ENCODE data around the gene SLCO6A1.

The SLCO6A1 gene

DNA sequence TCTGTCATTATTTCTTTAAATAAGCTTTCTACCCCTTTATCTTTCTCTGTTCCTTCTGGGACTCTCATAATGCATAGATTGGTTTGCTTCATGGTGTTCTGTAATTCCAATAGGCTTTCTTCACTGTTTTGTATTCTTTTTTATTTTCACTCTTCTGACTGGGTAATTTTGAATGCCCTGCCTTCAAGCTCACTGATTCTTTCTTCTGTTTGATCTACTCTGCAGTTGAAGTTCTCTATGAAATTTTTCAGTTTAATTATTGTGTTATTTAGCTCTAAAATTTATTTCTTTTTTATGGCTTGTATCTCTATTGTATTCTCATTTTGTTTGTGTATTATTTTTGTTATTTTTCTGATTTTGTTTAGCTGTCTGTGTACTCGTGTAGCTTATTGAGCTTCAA is 113.4 kb downstream of the SLCO6A1 start:
- Histone ChIP-seq H3K9me3 (ENCODE audit: control insufficient read depth, low read length) (peaks cover 3% of the 10 kb centered on the region), H3K27ac (no peak overlapping the region), H3K4me2 (ENCODE audit: low read length) (no peak overlapping the region), H3K79me2 (no peaks in the 10 kb centered on the region), H3K27me3 (ENCODE audit: control insufficient read depth, insufficient read depth, low read length) (no peaks in the 10 kb centered on the region), H3K36me3 (ENCODE audit: control insufficient read depth, insufficient read depth, low read length) (no peaks in the 10 kb centered on the region), H2AFZ (no peak overlapping the region), H3K9ac (no peak overlapping the region), H3K4me3 (ENCODE audit: low read depth, low read length) (no peak overlapping the region), H3K4me1 (no peaks in the 10 kb centered on the region)
- TF ChIP-seq CTCF (IDR thresholded peaks at IDR 0.05), result no peak

GRCh38 chr5:102380174-102380573 is 118.6 kb downstream of the SLCO6A1 start:
- Histone ChIP-seq H3K79me2 (no peaks in the 10 kb centered on the region), H3K27me3 (ENCODE audit: control insufficient read depth, insufficient read depth, low read length) (no peaks in the 10 kb centered on the region), H3K9me3 (ENCODE audit: control insufficient read depth, low read length) (peaks cover 3% of the 10 kb centered on the region), H3K9ac (no peak overlapping the region), H3K36me3 (ENCODE audit: control insufficient read depth, insufficient read depth, low read length) (no peaks in the 10 kb centered on the region), H3K4me2 (ENCODE audit: low read length) (no peak overlapping the region), H3K4me3 (ENCODE audit: low read depth, low read length) (no peak overlapping the region), H2AFZ (no peak overlapping the region), H3K27ac (no peak overlapping the region), H3K4me1 (no peaks in the 10 kb centered on the region)
- no peak for TF ChIP-seq CTCF (IDR thresholded peaks at IDR 0.05)

DNA sequence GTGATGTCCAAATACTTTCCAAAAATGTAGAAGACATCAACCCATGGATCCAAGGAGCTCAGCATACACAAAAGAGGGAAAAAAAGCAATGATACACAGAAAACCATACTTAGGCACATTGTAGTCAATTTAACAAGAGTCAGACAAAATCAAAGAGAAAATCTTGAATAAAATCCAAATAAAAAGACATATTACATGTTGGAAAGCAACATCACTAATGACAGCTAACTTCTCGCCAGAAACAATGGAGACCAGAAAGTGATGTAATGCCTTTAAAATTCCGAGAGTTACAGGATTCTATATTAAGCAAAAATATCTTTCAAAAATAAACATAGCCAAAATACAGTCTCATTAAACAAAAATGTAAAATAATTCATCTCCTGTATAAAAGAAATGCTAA is 122.9 kb downstream of the SLCO6A1 start:
- TF ChIP-seq CTCF (IDR thresholded peaks at IDR 0.05), result no peak

GRCh38 chr5:102375272-102375671 is 123.5 kb downstream of the SLCO6A1 start:
- Histone ChIP-seq H3K4me2 (ENCODE audit: low read length) (no peak overlapping the region), H3K9me3 (ENCODE audit: control insufficient read depth, low read length) (no peaks in the 10 kb centered on the region), H3K79me2 (no peaks in the 10 kb centered on the region), H2AFZ (no peak overlapping the region), H3K9ac (no peak overlapping the region), H3K4me3 (ENCODE audit: low read depth, low read length) (no peak overlapping the region), H3K36me3 (ENCODE audit: control insufficient read depth, insufficient read depth, low read length) (no peaks in the 10 kb centered on the region), H3K4me1 (no peaks in the 10 kb centered on the region), H3K27ac (no peak overlapping the region), H3K27me3 (ENCODE audit: control insufficient read depth, insufficient read depth, low read length) (no peaks in the 10 kb centered on the region)
- no peak for TF ChIP-seq CTCF (IDR thresholded peaks at IDR 0.05)

More for the DNA sequence above, 122.9 kb downstream of the SLCO6A1 start:
- Histone ChIP-seq H3K36me3 (ENCODE audit: control insufficient read depth, insufficient read depth, low read length) (no peaks in the 10 kb centered on the region), H3K79me2 (no peaks in the 10 kb centered on the region), H2AFZ (no peak overlapping the region), H3K4me1 (no peaks in the 10 kb centered on the region), H3K9me3 (ENCODE audit: control insufficient read depth, low read length) (no peaks in the 10 kb centered on the region), H3K9ac (no peak overlapping the region), H3K4me2 (ENCODE audit: low read length) (no peak overlapping the region), H3K4me3 (ENCODE audit: low read depth, low read length) (no peak overlapping the region), H3K27ac (no peak overlapping the region), H3K27me3 (ENCODE audit: control insufficient read depth, insufficient read depth, low read length) (no peaks in the 10 kb centered on the region)

DNA sequence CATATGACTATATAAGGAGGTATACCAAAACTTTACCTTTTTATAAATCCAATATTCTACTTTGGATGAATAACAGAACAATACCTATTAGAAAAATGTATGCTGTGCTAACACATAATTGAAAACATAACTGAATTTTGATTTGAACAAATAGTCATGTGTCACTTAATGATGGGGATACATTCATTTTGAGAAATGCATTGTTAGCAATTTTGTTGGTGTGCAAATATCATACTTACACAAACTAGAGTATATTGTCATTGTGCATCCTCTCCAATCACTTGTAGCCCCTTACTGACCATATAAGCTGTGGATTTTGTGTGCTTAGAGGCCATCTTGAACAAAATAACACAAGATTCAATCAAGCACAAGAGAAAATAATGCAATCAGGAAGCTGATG is 130.4 kb downstream of the SLCO6A1 start:
- no peak overlapping the region for H3K4me2 ChIP-seq (ENCODE audit: low read length)
- H3K36me3 ChIP-seq (ENCODE audit: control insufficient read depth, insufficient read depth, low read length), result no peaks in the 10 kb centered on the region
- no peak overlapping the region for H3K27ac ChIP-seq
- no peak for TF ChIP-seq CTCF (IDR thresholded peaks at IDR 0.05)
- no peak overlapping the region for H2AFZ ChIP-seq
- H3K9ac ChIP-seq, result no peak overlapping the region
- no peak overlapping the region for H3K4me3 ChIP-seq (ENCODE audit: low read depth, low read length)
- H3K4me1 ChIP-seq, result no peaks in the 10 kb centered on the region
- H3K79me2 ChIP-seq, result no peaks in the 10 kb centered on the region
- H3K9me3 ChIP-seq (ENCODE audit: control insufficient read depth, low read length), result no peaks in the 10 kb centered on the region
- H3K27me3 ChIP-seq (ENCODE audit: control insufficient read depth, insufficient read depth, low read length), result no peaks in the 10 kb centered on the region

All from parathyroid adenoma (tissue), 2 donors.